PFSK-1 (cell line): Measurements from ENCODE around the gene LRRC3.

Source experiments
- POLR2AphosphoS5 ChIP-seq: IDR thresholded peaks from 2 replicates; pipeline ENCODE4 v1.6.1; 2012; ENCODE audit warnings: low read depth, mild to moderate bottlenecking, control low read depth, low read length, moderate library complexity
- TAF1 ChIP-seq: IDR thresholded peaks from 2 replicates; pipeline ENCODE4 v1.6.1; 2012; ENCODE audit warnings: low read length, control low read depth, borderline replicate concordance; ENCODE audit not compliant: insufficient read depth

GRCh38 chr21:44438531-44439210 lies 16.6 kb upstream of the LRRC3 start:
- no peak for TF ChIP-seq POLR2AphosphoS5
- TF ChIP-seq TAF1 = no peak
